A549 (cell line): ENCODE measurements around the gene BRCC3.

ENCODE experiments used
- CTCF ChIP-seq: fragments of >200 bp; sonication (Bioruptor Twin); formaldehyde crosslinking; IDR thresholded peaks from 3 replicates; pipeline ENCODE4 v1.5.1; 2016
- KDM1A ChIP-seq: fragments of 200-600 bp; sonication (generic); IDR thresholded peaks from 2 replicates; pipeline ENCODE4 v1.6.1; 2016; ENCODE audit warnings: low read depth, mild to moderate bottlenecking
- POLR2A ChIP-seq: IDR thresholded peaks from 2 replicates; pipeline ENCODE4 v1.6.1; 2012; ENCODE audit warnings: mild to moderate bottlenecking, low read length

GRCh38 chrX:155127940-155128339 lies 56.6 kb downstream of the BRCC3 start:
- TF ChIP-seq POLR2A: no peak
- TF ChIP-seq KDM1A: no peak
- TF ChIP-seq CTCF: no peak
